Bladder microvascular endothelial cell (primary cell): ENCODE results near the gene OR1D2. TPM values are rescaled to one million over a fixed set of nuclear protein-coding genes. Genes with fewer than 3 reads are reported as not detected.

Experiments
- total RNA-seq: library from RNA; depleted of rRNA; stranded (reverse); fragments of >200 nt; gene quantifications from 2 replicates; pipeline ENCODE4 v1.2.3, GENCODE V29; 2014

The OR1D2 gene
- total RNA-seq, result not detected in 2 replicates

GRCh38 chr17:3104322-3104721, at the start of gene OR1D2:
Gene OR1D2, minus strand, starts transcription at chr17:3104422. Its CDS starts 11,426 bp downstream, at chr17:3092996.

GRCh38 chr17:3127451-3127850, 23.2 kb upstream of the OR1D2 start, which contains the start of gene OR1G1:
Gene OR1G1, minus strand, starts transcription at chr17:3127551. Its CDS starts 0 bp downstream, at chr17:3127551.

GRCh38 chr17:3063507-3063906, 40.7 kb downstream of the OR1D2 start, which contains the start of gene OR1D5:
Gene OR1D5, minus strand, starts transcription at chr17:3063607. Its CDS starts 0 bp downstream, at chr17:3063607.

Other genes with a start within 250 kb of the OR1D2 start
- not detected in 2 replicates for gene OR1D5, start 40.8 kb downstream of the OR1D2 start, total RNA-seq
- not detected in 2 replicates for gene OR1G1, start 23.1 kb upstream of the OR1D2 start, total RNA-seq
- not detected in 2 replicates for gene OR1A2, start 93.1 kb upstream of the OR1D2 start, total RNA-seq
- gene OR1A1, start 103.2 kb upstream of the OR1D2 start, total RNA-seq, result under 0.01 TPM in 1 of 2 replicates, not detected in the other
- gene OR3A1, start 193.9 kb upstream of the OR1D2 start, total RNA-seq, result not detected in 2 replicates